GM19372 (cell line): Measurements from ENCODE around the gene ERICH6.
"Not testable (repeated sequence)": the region's sequence is repeated elsewhere in the genome, so short reads cannot be mapped to it uniquely, and the experiment has no call there.

ENCODE experiments used
- ATAC-seq: cut with Tn5 transposase; IDR thresholded peaks from one replicate; pipeline ENCODE4 v1.9.1; 2021; ENCODE audit warnings: mild to moderate bottlenecking, low read depth, moderate library complexity; ENCODE audit not compliant: unreplicated experiment

The ERICH6 gene

GRCh38 chr3:150623945-150624344 lies 79.8 kb downstream of the ERICH6 start:
- no peak for ATAC-seq

- ATAC-seq = not testable (repeated sequence)
Measured at GRCh38 chr3:150622955-150623354, 80.8 kb downstream of the ERICH6 start.

- no peak for ATAC-seq
Measured at GRCh38 chr3:150620002-150620689, 83.6 kb downstream of the ERICH6 start.

- no peak for ATAC-seq
Measured at GRCh38 chr3:150613709-150614480, 89.8 kb downstream of the ERICH6 start.

GRCh38 chr3:150613034-150613433 lies 90.7 kb downstream of the ERICH6 start:
- ATAC-seq = no peak

GRCh38 chr3:150612494-150612893 lies 91.2 kb downstream of the ERICH6 start:
- no peak for ATAC-seq

- no peak for ATAC-seq
Measured at GRCh38 chr3:150611666-150612065, 92.1 kb downstream of the ERICH6 start.

GRCh38 chr3:150610785-150611184 lies 92.9 kb downstream of the ERICH6 start:
- ATAC-seq = no peak

GRCh38 chr3:150609988-150610387 lies 93.7 kb downstream of the ERICH6 start:
- no peak for ATAC-seq
